Progenitor cell of endocrine pancreas (in vitro differentiated cells): ENCODE results near the gene TOPAZ1. TPM values are rescaled to one million over a fixed set of nuclear protein-coding genes. Genes with fewer than 3 reads are reported as not detected.
A peak's percentile ranks its signal among the peaks of the same experiment; 100 is the strongest.

Experiments
- DNase-seq: peaks from one replicate; pipeline ENCODE4 v3.0.0; 2021; ENCODE audit warnings: low spot score; ENCODE audit not compliant: unreplicated experiment
- H3K27ac Mint-ChIP-seq: 2 replicates; pipeline ENCODE4 v1.8.0; 2021; ENCODE audit warnings: mild to moderate bottlenecking, moderate library complexity, mixed read lengths
- H3K27me3 Mint-ChIP-seq: 2 replicates; pipeline ENCODE4 v1.8.0; 2021; ENCODE audit warnings: mixed read lengths
- H3K36me3 Mint-ChIP-seq: 2 replicates; pipeline ENCODE4 v1.8.0; 2022; ENCODE audit warnings: mixed read lengths; ENCODE audit not compliant: insufficient read depth
- H3K4me1 Mint-ChIP-seq: 2 replicates; pipeline ENCODE4 v1.8.0; 2021; ENCODE audit warnings: low read depth, mixed read lengths
- H3K4me3 Mint-ChIP-seq: 2 replicates; pipeline ENCODE4 v1.8.0; 2021; ENCODE audit warnings: low read depth, mild to moderate bottlenecking, moderate library complexity, mixed read lengths
- H3K9me3 Mint-ChIP-seq: 2 replicates; pipeline ENCODE4 v1.8.0; 2021; ENCODE audit warnings: low read depth, mixed read lengths
- CTCF ChIP-seq: fragments of 200-600 bp; sonication (generic); IDR thresholded peaks from one replicate; pipeline ENCODE4 v1.5.0; 2021; ENCODE audit warnings: antibody characterized with exemption, mild to moderate bottlenecking; ENCODE audit not compliant: unreplicated experiment
- long read RNA-seq: library from polyadenylated mRNA; unstranded; transcript quantifications from one replicate; pipeline ENCODE4 v2.0.0, GENCODE V29; 2020
- total RNA-seq: library from RNA; stranded (reverse); gene quantifications from 2 replicates; pipeline ENCODE4 v1.2.1, GENCODE V29; 2021

The TOPAZ1 gene
- total RNA-seq, result not detected in 2 replicates
- long read RNA-seq, result 0 reads

- TF ChIP-seq CTCF, result no peak
- Mint-ChIP-seq H3K27me3 (no peaks in the 10 kb centered on the region), H3K36me3 (peaks cover 1% of the 10 kb centered on the region), H3K4me1 (peaks cover 9% of the 10 kb centered on the region), H3K27ac (no peak within 1 kb of the TSS), H3K9me3 (peaks cover 4% of the 10 kb centered on the region), H3K4me3 (no peak within 1 kb of the TSS)
- no peak for DNase-seq
These were observed at the start of gene TOPAZ1 for GRCh38 chr3:44241706-44242105. TOPAZ1 (plus strand) TSS chr3:44241886; CDS start chr3:44242054, 168 bp downstream.

DNA sequence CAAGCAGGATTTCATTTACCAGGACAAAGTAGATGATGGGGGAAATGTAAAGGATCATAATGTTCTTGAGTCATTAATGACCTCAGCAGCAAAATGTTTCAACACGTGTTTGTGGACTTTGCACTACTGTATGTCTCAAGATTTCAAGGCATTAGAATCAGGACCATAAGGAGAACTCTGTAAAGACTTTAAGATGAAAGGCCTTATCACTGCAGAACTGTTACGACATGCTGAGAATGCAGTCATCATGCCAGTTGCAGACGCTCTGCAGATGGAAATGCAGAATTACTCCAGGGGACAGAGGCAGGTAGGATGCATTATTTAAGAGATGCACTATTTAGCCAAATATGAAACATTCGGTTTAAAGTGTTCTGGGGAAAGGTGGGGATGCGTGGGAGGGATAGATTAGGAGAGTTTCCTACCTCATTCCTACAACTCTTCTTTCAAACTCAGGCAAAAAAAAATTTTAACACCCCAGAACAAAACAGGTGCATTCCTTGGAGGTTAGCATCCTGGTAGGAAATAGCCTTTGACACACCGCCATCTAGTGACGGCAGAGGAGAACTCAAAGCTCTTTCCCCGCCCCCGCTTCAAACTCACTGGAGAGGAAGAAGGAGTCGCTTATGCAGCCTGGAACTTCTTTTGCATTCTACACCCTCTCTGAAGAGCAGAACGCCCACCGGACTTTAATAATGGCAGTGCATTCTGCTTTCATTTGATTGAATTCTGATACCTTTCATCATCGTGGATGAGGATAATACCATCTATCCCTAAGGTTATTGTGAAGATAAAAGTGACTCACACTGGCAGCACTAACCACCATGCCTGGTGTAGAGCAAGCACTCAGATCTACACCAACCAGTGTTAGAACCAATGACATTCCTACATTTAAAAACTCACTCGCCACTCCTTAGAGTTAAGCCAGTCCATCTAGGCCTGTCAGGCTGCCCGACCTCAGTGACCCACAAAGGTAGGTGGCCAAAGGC is 43.1 kb upstream of the TOPAZ1 start:
- Mint-ChIP-seq H3K9me3 (no peaks in the 10 kb centered on the region), H3K4me3 (no peak overlapping the region), H3K36me3 (no peaks in the 10 kb centered on the region), H3K27ac (no peak overlapping the region), H3K27me3 (peaks cover 47% of the 10 kb centered on the region), H3K4me1 (no peaks in the 10 kb centered on the region)
- peak; percentile 91 for TF ChIP-seq CTCF
- peak; percentile 63 for DNase-seq

- H3K4me1 Mint-ChIP-seq, result peaks cover 3% of the 10 kb centered on the region
- no peak overlapping the region for H3K4me3 Mint-ChIP-seq
- H3K27me3 Mint-ChIP-seq, result peaks cover 11% of the 10 kb centered on the region
- TF ChIP-seq CTCF, result no peak
- H3K36me3 Mint-ChIP-seq, result no peaks in the 10 kb centered on the region
- no peak for DNase-seq
- H3K9me3 Mint-ChIP-seq, result no peaks in the 10 kb centered on the region
- H3K27ac Mint-ChIP-seq, result no peak overlapping the region
These were observed 35.4 kb upstream of the TOPAZ1 start for GRCh38 chr3:44206261-44206660.

DNA sequence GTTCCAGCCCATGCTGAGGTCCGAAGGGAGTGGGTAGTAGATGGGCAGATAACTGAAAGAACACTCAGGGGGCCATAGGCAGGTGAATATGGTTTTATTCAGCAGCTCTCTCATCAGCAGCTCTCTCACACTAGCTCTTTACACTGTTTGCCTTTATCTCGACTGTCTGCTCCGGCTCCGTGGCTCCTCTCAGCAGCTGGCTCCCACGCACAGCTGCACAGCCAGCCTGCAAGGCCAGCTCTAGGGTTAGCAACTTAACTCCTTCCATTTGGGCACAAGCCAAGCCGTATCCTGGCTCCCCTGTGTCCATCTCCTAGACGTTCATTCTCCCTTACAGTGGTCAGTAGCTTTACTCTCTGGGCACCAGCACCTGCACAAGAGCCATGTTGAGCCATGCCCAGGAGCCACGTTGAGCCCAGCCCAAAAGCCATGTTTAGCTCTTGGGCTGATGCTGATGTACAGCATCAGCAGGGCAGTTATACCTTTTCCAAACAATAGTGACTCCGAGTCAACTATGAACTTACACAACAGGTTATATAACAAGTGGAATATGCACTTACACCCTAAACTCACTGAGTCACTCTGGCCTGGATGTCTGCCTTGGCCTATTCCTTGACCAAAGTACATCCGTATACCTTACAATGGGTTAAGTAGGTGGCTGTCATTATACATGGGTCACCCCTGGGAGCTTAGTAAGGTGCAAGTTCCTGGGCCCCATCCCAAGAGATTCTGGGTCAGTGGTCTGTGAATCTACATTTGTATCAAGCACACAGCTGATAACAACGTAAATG is 34.6 kb upstream of the TOPAZ1 start:
- Mint-ChIP-seq H3K27ac (no peak overlapping the region), H3K4me3 (no peak overlapping the region), H3K36me3 (no peaks in the 10 kb centered on the region), H3K27me3 (peaks cover 3% of the 10 kb centered on the region), H3K4me1 (peaks cover 3% of the 10 kb centered on the region), H3K9me3 (no peaks in the 10 kb centered on the region)
- no peak for DNase-seq
- no peak for TF ChIP-seq CTCF

- Mint-ChIP-seq H3K9me3 (no peaks in the 10 kb centered on the region), H3K27me3 (peaks cover 3% of the 10 kb centered on the region), H3K4me3 (no peak overlapping the region), H3K27ac (no peak overlapping the region), H3K4me1 (peaks cover 3% of the 10 kb centered on the region), H3K36me3 (no peaks in the 10 kb centered on the region)
- DNase-seq, result no peak
- TF ChIP-seq CTCF, result no peak
These were observed 33.6 kb upstream of the TOPAZ1 start for GRCh38 chr3:44208086-44208485.
